Osteoblast (primary cell): Measurements from ENCODE around the gene AGBL4. TPM values are rescaled to one million over a fixed set of nuclear protein-coding genes. Genes with fewer than 3 reads are reported as not detected.

Experiments used
- DNase-seq: peaks from one replicate; pipeline ENCODE4 v3.0.0; 2011; ENCODE audit warnings: low spot score, mixed read lengths; ENCODE audit not compliant: insufficient read length; ENCODE audit errors: missing footprints
- H2AFZ ChIP-seq: 2 replicates; pipeline ENCODE4 v1.6.0; 2011; ENCODE audit warnings: mild to moderate bottlenecking, low read length
- H3K27ac ChIP-seq: 2 replicates; pipeline ENCODE4 v1.5.1; 2011; ENCODE audit warnings: mild to moderate bottlenecking, low read depth, low read length, moderate library complexity
- H3K27me3 ChIP-seq: 2 replicates; pipeline ENCODE4 v1.6.0; 2012; ENCODE audit warnings: mild to moderate bottlenecking, control low read depth, inconsistent platforms, low read length, moderate library complexity; ENCODE audit not compliant: insufficient read depth
- H3K36me3 ChIP-seq: 2 replicates; pipeline ENCODE4 v1.5.1; 2011; ENCODE audit warnings: mild to moderate bottlenecking, low read length, control low read depth, moderate library complexity; ENCODE audit not compliant: insufficient read depth
- H3K4me1 ChIP-seq: 2 replicates; pipeline ENCODE4 v1.5.1; 2011; ENCODE audit warnings: mild to moderate bottlenecking, low read length, control low read depth, moderate library complexity; ENCODE audit not compliant: insufficient read depth
- H3K4me2 ChIP-seq: 2 replicates; pipeline ENCODE4 v1.6.0; 2011; ENCODE audit warnings: mild to moderate bottlenecking, low read length; ENCODE audit not compliant: insufficient read depth
- H3K4me3 ChIP-seq: fragments of 200-600 bp; sonication (generic); 3 replicates; pipeline ENCODE4 v1.5.1; 2012; ENCODE audit warnings: mild to moderate bottlenecking, low read length, inconsistent platforms; ENCODE audit not compliant: insufficient read depth
- H3K79me2 ChIP-seq: 2 replicates; pipeline ENCODE4 v1.6.0; 2012; ENCODE audit warnings: mild to moderate bottlenecking, low read length, control low read depth, inconsistent platforms; ENCODE audit not compliant: insufficient read depth
- H3K9me3 ChIP-seq: 2 replicates; pipeline ENCODE4 v1.5.1; 2011; ENCODE audit warnings: low read depth, low read length, control low read depth
- H4K20me1 ChIP-seq: 2 replicates; pipeline ENCODE4 v1.6.0; 2012; ENCODE audit warnings: mild to moderate bottlenecking, low read length, control low read depth; ENCODE audit not compliant: insufficient read depth
- total RNA-seq: library from RNA; depleted of rRNA; stranded (reverse); fragments of >200 nt; gene quantifications from 2 replicates; pipeline ENCODE4 v1.2.3, GENCODE V29; 2012
- TF ChIP-seq, protein P1 (sequence below): IDR thresholded peaks from 2 replicates; pipeline ENCODE4 v1.5.1; 2011; ENCODE audit warnings: mild to moderate bottlenecking, low read depth, low read length, moderate library complexity; ENCODE audit errors: extremely low read depth

The AGBL4 gene
- total RNA-seq, 1 donor = not detected

DNA sequence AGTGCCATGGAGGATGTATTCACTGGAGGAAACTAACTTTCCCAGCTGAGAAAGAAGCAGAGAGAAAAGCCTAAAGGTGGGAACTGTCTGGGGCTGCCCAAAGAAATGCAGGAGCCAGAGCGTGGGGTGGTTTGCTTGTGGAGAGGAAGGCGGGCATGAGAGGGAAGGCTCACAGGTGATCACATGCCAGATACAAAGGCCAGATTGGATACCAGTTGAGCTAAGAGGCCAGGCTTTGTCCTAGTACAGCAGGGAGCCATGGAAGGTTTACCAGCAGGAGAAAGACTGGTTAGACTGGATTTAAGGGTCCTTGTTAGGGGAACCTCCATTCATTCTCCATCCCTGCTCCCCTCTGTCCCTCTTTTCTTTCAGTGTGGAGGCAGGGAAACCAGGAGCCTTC is 1313.4 kb downstream of the AGBL4 start:
- Histone ChIP-seq H3K4me3 (no peak overlapping the region), H3K9me3 (no peaks in the 10 kb centered on the region), H3K4me2 (no peak overlapping the region), H3K36me3 (no peaks in the 10 kb centered on the region), H3K27ac (no peak overlapping the region), H2AFZ (no peak overlapping the region), H3K4me1 (no peaks in the 10 kb centered on the region), H4K20me1 (no peaks in the 10 kb centered on the region), H3K79me2 (no peaks in the 10 kb centered on the region), H3K27me3 (no peaks in the 10 kb centered on the region)
- TF ChIP-seq, protein P1, sequence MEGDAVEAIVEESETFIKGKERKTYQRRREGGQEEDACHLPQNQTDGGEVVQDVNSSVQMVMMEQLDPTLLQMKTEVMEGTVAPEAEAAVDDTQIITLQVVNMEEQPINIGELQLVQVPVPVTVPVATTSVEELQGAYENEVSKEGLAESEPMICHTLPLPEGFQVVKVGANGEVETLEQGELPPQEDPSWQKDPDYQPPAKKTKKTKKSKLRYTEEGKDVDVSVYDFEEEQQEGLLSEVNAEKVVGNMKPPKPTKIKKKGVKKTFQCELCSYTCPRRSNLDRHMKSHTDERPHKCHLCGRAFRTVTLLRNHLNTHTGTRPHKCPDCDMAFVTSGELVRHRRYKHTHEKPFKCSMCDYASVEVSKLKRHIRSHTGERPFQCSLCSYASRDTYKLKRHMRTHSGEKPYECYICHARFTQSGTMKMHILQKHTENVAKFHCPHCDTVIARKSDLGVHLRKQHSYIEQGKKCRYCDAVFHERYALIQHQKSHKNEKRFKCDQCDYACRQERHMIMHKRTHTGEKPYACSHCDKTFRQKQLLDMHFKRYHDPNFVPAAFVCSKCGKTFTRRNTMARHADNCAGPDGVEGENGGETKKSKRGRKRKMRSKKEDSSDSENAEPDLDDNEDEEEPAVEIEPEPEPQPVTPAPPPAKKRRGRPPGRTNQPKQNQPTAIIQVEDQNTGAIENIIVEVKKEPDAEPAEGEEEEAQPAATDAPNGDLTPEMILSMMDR = no peak
- peak; percentile 31 for DNase-seq

DNA sequence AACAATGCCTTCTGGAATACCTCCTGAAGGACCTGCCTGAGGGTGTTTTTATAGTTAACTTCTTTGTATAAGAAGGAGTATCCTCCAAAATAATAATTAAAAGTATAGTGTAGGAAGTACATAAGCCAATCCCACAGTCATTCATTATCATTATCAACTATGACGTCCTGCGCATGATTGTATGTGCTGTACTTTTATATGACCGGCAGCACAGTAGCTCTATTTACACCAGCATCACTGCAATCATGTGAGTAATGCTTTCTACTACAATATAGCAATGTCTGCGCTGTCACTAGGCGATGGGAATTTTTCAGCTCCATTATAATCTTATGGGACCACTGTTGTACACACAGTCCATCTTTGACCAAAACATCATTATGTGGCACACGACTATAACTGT is 1319.0 kb downstream of the AGBL4 start:
- H3K27me3 ChIP-seq = no peaks in the 10 kb centered on the region
- H2AFZ ChIP-seq = no peak overlapping the region
- H3K4me3 ChIP-seq = no peak overlapping the region
- H3K4me2 ChIP-seq = no peak overlapping the region
- no peak for DNase-seq
- TF ChIP-seq, protein P1 = no peak
- H3K9me3 ChIP-seq = no peaks in the 10 kb centered on the region
- H3K27ac ChIP-seq = no peak overlapping the region
- no peaks in the 10 kb centered on the region for H3K4me1 ChIP-seq
- no peaks in the 10 kb centered on the region for H3K36me3 ChIP-seq
- no peaks in the 10 kb centered on the region for H4K20me1 ChIP-seq
- H3K79me2 ChIP-seq = no peaks in the 10 kb centered on the region

DNA sequence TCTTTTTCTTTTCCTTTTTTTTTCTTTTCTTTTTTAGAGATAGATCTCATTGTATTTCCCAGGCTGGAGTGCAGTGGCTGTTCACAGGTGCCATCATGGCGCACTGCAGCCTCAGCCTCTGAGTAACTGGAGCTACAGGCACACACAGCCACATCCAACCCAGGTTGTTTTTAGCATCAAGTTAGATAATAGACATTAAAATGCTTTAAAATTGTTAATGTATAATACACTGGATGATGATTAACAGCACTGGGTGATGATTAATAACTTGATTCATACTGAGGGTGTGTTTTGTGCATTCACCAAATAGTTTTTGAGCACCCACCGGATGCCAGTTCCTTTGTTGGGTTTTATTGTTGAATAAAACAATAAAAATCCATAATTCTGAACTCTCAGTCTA is 1322.3 kb downstream of the AGBL4 start:
- H3K36me3 ChIP-seq = no peaks in the 10 kb centered on the region
- H3K79me2 ChIP-seq = no peaks in the 10 kb centered on the region
- H3K4me3 ChIP-seq = no peak overlapping the region
- no peak overlapping the region for H3K4me2 ChIP-seq
- no peaks in the 10 kb centered on the region for H4K20me1 ChIP-seq
- no peak overlapping the region for H2AFZ ChIP-seq
- no peaks in the 10 kb centered on the region for H3K4me1 ChIP-seq
- DNase-seq = no peak
- no peaks in the 10 kb centered on the region for H3K9me3 ChIP-seq
- TF ChIP-seq, protein P1 = no peak
- no peak overlapping the region for H3K27ac ChIP-seq
- no peaks in the 10 kb centered on the region for H3K27me3 ChIP-seq

DNA sequence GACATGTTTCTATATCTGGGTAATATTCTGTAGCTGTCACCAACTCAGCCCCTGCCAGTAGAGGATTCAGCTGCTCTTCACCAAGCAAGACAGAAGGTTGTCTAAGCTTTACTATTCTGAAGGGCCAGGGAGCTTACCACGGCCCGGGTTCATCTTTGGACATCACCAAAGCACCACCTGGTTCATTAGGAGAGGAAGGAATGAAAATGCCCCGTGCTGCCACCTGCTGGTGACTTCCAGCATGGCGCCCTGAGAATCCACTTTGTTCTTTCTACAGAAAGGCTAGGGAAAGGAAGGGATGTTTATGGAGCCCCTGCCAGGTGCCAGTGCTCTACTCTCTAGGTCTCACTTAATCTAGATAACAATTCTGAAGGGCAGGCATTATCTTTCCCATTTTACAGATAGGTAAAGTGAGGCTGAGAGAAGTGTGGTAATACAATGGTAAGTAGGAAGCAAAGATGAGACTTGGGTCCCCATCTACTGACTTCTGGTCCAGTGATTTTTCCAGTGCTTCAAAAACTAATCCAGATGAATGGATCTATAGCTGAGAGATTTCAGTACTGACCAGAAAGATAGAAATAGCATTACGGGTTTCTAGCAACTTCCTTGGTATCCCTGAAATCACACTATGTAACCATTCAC is 1326.6 kb downstream of the AGBL4 start:
- no peaks in the 10 kb centered on the region for H3K36me3 ChIP-seq

More for the DNA sequence above, 1326.6 kb downstream of the AGBL4 start:
- TF ChIP-seq, protein P1 = peak; percentile 93
- H3K9me3 ChIP-seq = no peaks in the 10 kb centered on the region
- no peak overlapping the region for H3K4me2 ChIP-seq
- H2AFZ ChIP-seq = no peak overlapping the region
- no peak overlapping the region for H3K27ac ChIP-seq
- H3K27me3 ChIP-seq = peaks cover 2% of the 10 kb centered on the region
- no peaks in the 10 kb centered on the region for H3K79me2 ChIP-seq
- no peaks in the 10 kb centered on the region for H4K20me1 ChIP-seq
- H3K4me3 ChIP-seq = no peak overlapping the region
- no peaks in the 10 kb centered on the region for H3K4me1 ChIP-seq
- DNase-seq = no peak
